ENCODE measurements around the gene GAB1.

GRCh38 chr4:143344774-143345173, 8.1 kb downstream of the GAB1 start:
- TF ChIP-seq CTCF (IDR thresholded peaks at IDR 0.05), result no peak
- TF ChIP-seq EP300 (IDR thresholded peaks at IDR 0.05), result no peak
- TF ChIP-seq POLR2A (IDR thresholded peaks at IDR 0.05), result no peak

Data from ovary (tissue), 3 donors.